T-helper 17 cell (primary cell): ENCODE data around the gene RPL22L1. TPM values are rescaled to one million over a fixed set of nuclear protein-coding genes. Genes with fewer than 3 reads are reported as not detected.
A peak's percentile ranks its signal among the peaks of the same experiment; 100 is the strongest.

Experiments used
- ATAC-seq: fragments of 150-1000 bp; cut with Tn5 transposase; 2 replicates; pipeline ENCODE4 v1.10.0; 2021; ENCODE audit warnings: mild to moderate bottlenecking, moderate library complexity
- DNase-seq, 3 donors: peaks; one replicate each; pipeline versions ENCODE4 v3.0.0 to v3.0.0-alpha.2; 2020 to 2021
- H3K9me3 ChIP-seq: one replicate; pipeline ENCODE4 v1.7.0; 2013; ENCODE audit warnings: low read length, mild to moderate bottlenecking; ENCODE audit not compliant: control insufficient read depth, poor library complexity, severe bottlenecking
- H3K27ac Mint-ChIP-seq: one replicate; pipeline ENCODE4 v1.8.0; 2022; ENCODE audit warnings: mild to moderate bottlenecking, moderate library complexity, mixed read lengths
- H3K27me3 Mint-ChIP-seq: one replicate; pipeline ENCODE4 v1.8.0; 2022; ENCODE audit warnings: mixed read lengths
- H3K36me3 Mint-ChIP-seq: one replicate; pipeline ENCODE4 v1.8.0; 2022; ENCODE audit warnings: low read depth, mixed read lengths
- H3K4me1 Mint-ChIP-seq: one replicate; pipeline ENCODE4 v1.8.0; 2022; ENCODE audit warnings: mild to moderate bottlenecking, mixed read lengths
- H3K4me3 Mint-ChIP-seq: one replicate; pipeline ENCODE4 v1.8.0; 2022; ENCODE audit warnings: mild to moderate bottlenecking, moderate library complexity, mixed read lengths
- total RNA-seq, 4 donors: library from RNA in 2 of 4; stranded (reverse) in 2 of 4; gene quantifications; one replicate each; pipeline ENCODE4 v1.2.3 and lab custom pipeline; 2022 to 2026

Gene RPL22L1
- total RNA-seq (10 to 100 TPM; 64.9 to 68.2 TPM), total RNA-seq (lab: John Stamatoyannopoulos, UW) (43.7 to 85.6 reads per million in 2 donors)

- Mint-ChIP-seq H3K4me3 (peak within 1 kb of the TSS; percentile 98), H3K36me3 (peaks cover 14% of the 10 kb centered on the region), H3K4me1 (peaks cover 16% of the 10 kb centered on the region), H3K27me3 (no peaks in the 10 kb centered on the region), H3K27ac (peak within 1 kb of the TSS; percentile 100)
- DNase-seq (peak; percentile 80 to 88 (median 83)), ATAC-seq (peak; percentile 94)
- H3K9me3 ChIP-seq: no peaks in the 10 kb centered on the region
These were observed at the start of gene RPL22L1 for GRCh38 chr3:170869645-170870593. TSS of gene RPL22L1 (minus strand) at chr3:170870195. CDS start at chr3:170870167, 28 bp downstream.

GRCh38 chr3:170918715-170919114 is 48.7 kb upstream of the RPL22L1 start:
- Mint-ChIP-seq H3K27ac (no peak overlapping the region), H3K4me1 (no peaks in the 10 kb centered on the region), H3K4me3 (no peak overlapping the region), H3K36me3 (no peaks in the 10 kb centered on the region), H3K27me3 (no peaks in the 10 kb centered on the region)
- no peaks in the 10 kb centered on the region for H3K9me3 ChIP-seq
- no peak for ATAC-seq
- no peak for DNase-seq

DNA sequence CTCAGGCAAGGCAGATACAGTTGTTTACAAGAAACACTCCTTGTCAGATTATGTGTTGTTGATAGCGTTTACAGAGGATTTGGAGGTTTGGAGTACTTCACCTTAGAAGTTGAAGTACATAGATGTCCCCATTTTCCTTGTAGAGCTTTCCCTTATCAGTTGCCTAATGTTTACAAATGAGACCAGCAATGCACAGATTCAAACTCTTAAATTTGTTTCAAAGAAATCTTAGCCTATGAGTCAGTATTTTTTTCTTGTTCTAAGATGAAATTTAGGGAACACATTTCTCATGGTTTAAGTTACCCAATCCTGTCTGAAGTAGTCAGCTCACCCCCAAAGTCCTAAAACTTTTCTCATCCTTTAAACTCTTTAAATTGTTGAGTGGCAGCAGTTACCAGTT is 44.7 kb upstream of the RPL22L1 start:
- H3K4me1 Mint-ChIP-seq: no peaks in the 10 kb centered on the region
- H3K27me3 Mint-ChIP-seq: no peaks in the 10 kb centered on the region
- no peak overlapping the region for H3K4me3 Mint-ChIP-seq
- H3K36me3 Mint-ChIP-seq: no peaks in the 10 kb centered on the region
- ATAC-seq (no peak), DNase-seq (no peak)
- no peaks in the 10 kb centered on the region for H3K9me3 ChIP-seq
- no peak overlapping the region for H3K27ac Mint-ChIP-seq

DNA sequence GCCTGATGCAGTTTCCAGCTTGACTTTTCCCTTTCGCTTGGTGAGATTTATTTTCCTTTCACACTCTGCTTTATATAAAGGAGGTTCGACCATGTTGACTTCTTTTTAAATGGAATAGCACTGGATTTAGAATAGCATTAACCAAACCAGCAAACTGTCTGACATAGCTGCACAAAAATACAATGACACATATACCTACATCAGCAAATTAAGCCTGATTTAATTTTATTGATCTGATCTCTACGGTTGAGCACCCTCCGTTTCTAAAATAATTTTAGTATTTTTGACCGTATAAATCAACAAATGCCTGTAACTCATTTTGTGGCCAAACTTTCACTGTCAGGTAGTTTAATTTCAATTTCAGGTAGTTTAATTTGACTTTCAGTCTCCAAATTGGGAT is 44.2 kb upstream of the RPL22L1 start:
- Mint-ChIP-seq H3K4me3 (no peak overlapping the region), H3K27me3 (no peaks in the 10 kb centered on the region), H3K27ac (no peak overlapping the region), H3K4me1 (no peaks in the 10 kb centered on the region), H3K36me3 (no peaks in the 10 kb centered on the region)
- no peak for DNase-seq
- ATAC-seq: no peak
- H3K9me3 ChIP-seq: no peaks in the 10 kb centered on the region

DNA sequence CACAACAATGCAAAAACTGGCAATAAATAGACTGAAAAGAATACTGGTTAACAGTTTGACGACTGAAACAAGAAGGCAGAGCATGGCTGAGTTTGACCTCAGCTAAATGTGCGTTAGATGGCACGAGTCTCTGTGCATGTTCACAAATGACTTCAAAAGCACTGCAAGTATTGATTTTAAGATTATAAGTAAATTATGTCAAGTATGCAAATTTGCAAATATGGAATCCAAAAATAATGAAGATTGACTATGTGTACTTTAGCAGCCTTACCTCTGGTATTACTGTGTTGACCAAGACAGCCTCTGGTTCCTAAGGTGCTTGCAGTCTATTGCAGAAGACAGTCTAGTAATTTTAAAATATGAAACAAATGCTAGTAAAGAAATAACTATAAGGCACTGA is 41.1 kb upstream of the RPL22L1 start:
- H3K4me1 Mint-ChIP-seq: peaks cover 2% of the 10 kb centered on the region
- H3K4me3 Mint-ChIP-seq: no peak overlapping the region
- no peaks in the 10 kb centered on the region for H3K36me3 Mint-ChIP-seq
- DNase-seq: no peak
- no peaks in the 10 kb centered on the region for H3K27me3 Mint-ChIP-seq
- no peak for ATAC-seq
- no peaks in the 10 kb centered on the region for H3K9me3 ChIP-seq
- H3K27ac Mint-ChIP-seq: no peak overlapping the region

DNA sequence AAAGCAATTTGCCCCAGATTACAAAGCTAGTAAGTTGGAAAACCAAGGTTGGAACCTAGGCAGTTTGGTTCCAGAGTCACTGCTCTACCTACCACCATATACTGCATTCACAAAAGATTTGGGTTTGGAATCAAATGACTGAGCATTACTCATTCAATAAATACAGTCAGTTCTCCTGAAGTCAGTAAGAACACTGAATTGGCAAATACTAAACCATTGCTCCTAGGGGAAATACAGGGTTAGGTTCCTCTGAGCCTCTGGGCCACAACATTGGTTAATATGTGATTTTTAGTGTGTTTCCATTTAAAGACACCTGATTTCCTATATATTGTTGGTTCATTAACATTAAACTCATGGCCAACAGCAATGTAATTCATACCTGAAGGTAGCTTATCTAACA is 40.5 kb upstream of the RPL22L1 start:
- DNase-seq: no peak

DNA sequence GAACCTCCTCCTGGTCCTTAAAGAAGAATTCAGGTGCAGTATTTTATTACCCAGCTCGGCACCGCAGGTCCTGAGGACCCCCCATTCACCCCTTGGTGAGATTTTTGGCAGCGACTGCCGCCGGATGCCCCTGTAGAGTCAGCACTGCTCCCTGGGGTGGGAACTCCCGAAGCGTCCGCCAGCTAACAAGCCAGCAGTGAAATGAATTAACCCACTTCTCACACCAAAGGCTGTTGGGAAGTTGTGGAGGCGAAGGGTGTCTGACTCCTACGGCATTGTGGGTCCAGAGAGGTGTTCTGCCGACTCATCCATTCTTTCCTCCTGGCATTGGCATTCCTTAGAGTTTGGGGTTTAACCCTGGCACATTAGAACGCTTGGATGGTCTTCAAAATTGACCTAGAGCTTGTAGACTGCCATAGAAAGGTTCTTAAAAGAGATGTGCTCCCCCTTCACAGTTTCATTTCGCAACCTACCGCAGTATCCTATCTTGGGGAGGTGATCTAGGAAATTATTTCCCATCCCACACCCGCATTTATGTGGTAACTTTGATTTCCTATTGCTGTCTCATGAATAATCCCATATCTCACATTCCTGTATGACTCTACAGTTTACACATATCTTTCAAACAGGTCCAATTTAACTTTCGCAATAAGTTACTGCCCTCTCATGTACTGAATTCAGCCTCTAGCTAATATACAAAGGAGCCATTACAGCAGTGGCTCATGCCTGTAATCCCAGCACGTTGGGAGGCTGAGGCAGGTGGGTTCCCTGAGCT is 39.3 kb upstream of the RPL22L1 start:
- no peak overlapping the region for H3K4me3 Mint-ChIP-seq
- peaks cover 5% of the 10 kb centered on the region for H3K4me1 Mint-ChIP-seq
- DNase-seq (no peak), ATAC-seq (no peak)
- H3K36me3 Mint-ChIP-seq: no peaks in the 10 kb centered on the region
- H3K27ac Mint-ChIP-seq: peak overlapping the region; percentile 89
- H3K9me3 ChIP-seq: no peaks in the 10 kb centered on the region
- no peaks in the 10 kb centered on the region for H3K27me3 Mint-ChIP-seq

More for the DNA sequence above, 40.5 kb upstream of the RPL22L1 start:
- no peak overlapping the region for H3K4me3 Mint-ChIP-seq
- H3K9me3 ChIP-seq: no peaks in the 10 kb centered on the region
- no peaks in the 10 kb centered on the region for H3K36me3 Mint-ChIP-seq
- ATAC-seq: no peak
- H3K27me3 Mint-ChIP-seq: no peaks in the 10 kb centered on the region
- peaks cover 5% of the 10 kb centered on the region for H3K4me1 Mint-ChIP-seq
- no peak overlapping the region for H3K27ac Mint-ChIP-seq

- peak within 1 kb of the TSS; percentile 95 for H3K4me3 Mint-ChIP-seq
- H3K27me3 Mint-ChIP-seq: no peaks in the 10 kb centered on the region
- peak; percentile 96 for ATAC-seq
- peaks cover 5% of the 10 kb centered on the region for H3K4me1 Mint-ChIP-seq
- H3K9me3 ChIP-seq: no peaks in the 10 kb centered on the region
- H3K36me3 Mint-ChIP-seq: no peaks in the 10 kb centered on the region
- peak within 1 kb of the TSS; percentile 89 for H3K27ac Mint-ChIP-seq
- DNase-seq: peak; percentile 88 to 92 (median 90)
These were observed 38.5 kb upstream of the RPL22L1 start, which contains the start of gene EIF5A2 for GRCh38 chr3:170908235-170909116. TSS of gene EIF5A2 (minus strand) at chr3:170908637. CDS start at chr3:170907806, 831 bp downstream.

- H3K36me3 Mint-ChIP-seq: no peaks in the 10 kb centered on the region
- peak overlapping the region; percentile 95 for H3K4me3 Mint-ChIP-seq
- H3K27me3 Mint-ChIP-seq: no peaks in the 10 kb centered on the region
- no peak for ATAC-seq
- no peaks in the 10 kb centered on the region for H3K9me3 ChIP-seq
- H3K4me1 Mint-ChIP-seq: peaks cover 5% of the 10 kb centered on the region
- H3K27ac Mint-ChIP-seq: peak overlapping the region; percentile 89
- DNase-seq: no peak
These were observed 37.7 kb upstream of the RPL22L1 start for GRCh38 chr3:170907637-170908234.

GRCh38 chr3:170905862-170906261 is 35.9 kb upstream of the RPL22L1 start:
- DNase-seq (no peak), ATAC-seq (no peak)
- H3K4me1 Mint-ChIP-seq: peaks cover 5% of the 10 kb centered on the region
- H3K27me3 Mint-ChIP-seq: no peaks in the 10 kb centered on the region
- no peak overlapping the region for H3K27ac Mint-ChIP-seq
- peaks cover 2% of the 10 kb centered on the region for H3K36me3 Mint-ChIP-seq
- H3K9me3 ChIP-seq: no peaks in the 10 kb centered on the region
- H3K4me3 Mint-ChIP-seq: no peak overlapping the region

DNA sequence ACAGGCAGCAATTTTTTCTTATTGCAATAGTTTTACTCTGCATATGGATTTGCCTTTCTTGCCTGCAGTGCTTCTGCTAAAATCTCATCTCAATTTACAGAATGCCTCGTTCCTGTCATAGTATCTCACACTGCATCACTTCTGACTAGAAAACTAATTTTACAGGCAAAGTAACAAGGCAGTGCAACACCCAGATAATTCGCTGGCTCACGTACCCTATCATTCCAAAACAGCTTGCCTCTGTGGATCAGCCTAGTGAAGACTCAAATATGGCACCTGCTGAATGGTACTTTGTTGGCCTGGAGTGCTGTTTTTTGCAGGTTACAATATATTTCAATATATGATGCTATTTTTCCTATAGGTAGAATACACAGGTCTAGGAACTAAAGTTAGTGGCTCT is 33.1 kb upstream of the RPL22L1 start:
- Mint-ChIP-seq H3K4me3 (no peak overlapping the region), H3K4me1 (peaks cover 3% of the 10 kb centered on the region), H3K36me3 (peaks cover 6% of the 10 kb centered on the region), H3K27ac (no peak overlapping the region), H3K27me3 (no peaks in the 10 kb centered on the region)
- H3K9me3 ChIP-seq: no peaks in the 10 kb centered on the region
- ATAC-seq: no peak
- DNase-seq: no peak

- H3K4me1 Mint-ChIP-seq: no peaks in the 10 kb centered on the region
- no peak overlapping the region for H3K27ac Mint-ChIP-seq
- H3K9me3 ChIP-seq: no peaks in the 10 kb centered on the region
- ATAC-seq: no peak
- no peaks in the 10 kb centered on the region for H3K27me3 Mint-ChIP-seq
- no peak for DNase-seq
- no peak overlapping the region for H3K4me3 Mint-ChIP-seq
- peaks cover 11% of the 10 kb centered on the region for H3K36me3 Mint-ChIP-seq
These were observed 29.5 kb upstream of the RPL22L1 start for GRCh38 chr3:170899455-170899854.
